Pancreas (tissue), 10 donors: ENCODE results near the gene FECH. TPM values are rescaled to one million over a fixed set of nuclear protein-coding genes. Genes with fewer than 3 reads are reported as not detected.
A peak's percentile ranks its signal among the peaks of the same experiment; 100 is the strongest.

Experiments used
- ATAC-seq, 4 donors: fragments of 200-7000 bp; cut with Tn5 transposase; one replicate each; pipeline versions ENCODE4 v1.8.0 to v1.9.1; 2020; ENCODE audit warnings: mild to moderate bottlenecking in 4 of 4, moderate library complexity in 4 of 4
- DNase-seq, 6 donors: peaks; one replicate each; pipeline ENCODE4 v3.0.0-alpha.2; 2020
- FAIRE-seq: peaks from 2 replicates; lab custom pipeline; 2012; peaks lifted over from hg19 to GRCh38; lab: Jason Lieb, UNC
- H3K27ac ChIP-seq, 4 donors: fragments of 200-600 bp; sonication (generic); 1 replicate in 3 of 4; 2 replicates in 1 of 4; pipeline versions ENCODE4 v1.5.0 to v1.8.0; 2020
- H3K27me3 ChIP-seq, 4 donors: fragments of 200-600 bp; one replicate each; pipeline ENCODE4 v1.8.0; 2021
- H3K36me3 ChIP-seq, 3 donors: fragments of 200-600 bp; sonication (generic) in 1 of 3; one replicate each; pipeline versions ENCODE4 v1.5.0 to v1.8.0; 2020 to 2021
- H3K4me1 ChIP-seq, 3 donors: fragments of 200-600 bp; one replicate each; pipeline ENCODE4 v1.8.0; 2021
- H3K4me3 ChIP-seq, 4 donors: fragments of 200-600 bp; sonication (generic) in 2 of 4; one replicate each; pipeline versions ENCODE4 v1.5.0 to v1.8.0; 2020 to 2021
- H3K9me3 ChIP-seq, 4 donors: fragments of 200-600 bp; one replicate each; pipeline ENCODE4 v1.8.0; 2021
- WGBS, 2 donors: extraction: QIAGEN DNeasy Blood & Tissue Kit; methylation state at CpG; one replicate each; pipeline ENCODE4 v1.1.7; 2013; 5-methylcytosine and 5-hydroxymethylcytosine counted together
- intact Hi-C, 3 donors: fragments of 100-400 bp; cut with DNase I; formaldehyde crosslinking; loops; one replicate each; pipeline versions ENCODE4 v1.11.1 to v1.14.2; 2022
- polyA plus RNA-seq, 2 donors: library from polyadenylated mRNA; stranded (reverse); fragments of 200-250 nt; gene quantifications; one replicate each; pipeline ENCODE4 v1.2.3, GENCODE V29; 2013
- total RNA-seq, 6 donors: library from RNA; stranded (reverse); fragmentation: NEBNext Ultra II Directional in 4 of 6; extraction: Animal tissue kit (Norgen Biotek cat#: 25700) in 4 of 6; gene quantifications; one replicate each; pipeline versions ENCODE4 v1.2.1 to v1.2.4, GENCODE V29; 2021 to 2023
- TF ChIP-seq, protein P1 (sequence below), 4 donors: fragments of 200-600 bp; sonication (generic) in 3 of 4; IDR thresholded peaks; one replicate each; pipeline versions ENCODE4 v1.5.0 to v1.8.0; 2021; ENCODE audit warnings: antibody characterized with exemption in 4 of 4
- donor health status: healthy with polysubstance abuse.
- donor health status: DM: no; HTN: no; CAD: no; lungs with moderate emphysema.
- donor health status: DM: no; HTN: no; CAD: no.
- donor health status: control.
- donor health status: control.
- donor health status: Bipolar disorder and iron deficiency.
- donor health status: DM: yes; HTN: yes; CAD: no.
- donor health status: DM: no; HTN: no; CAD: no.
- donor health status: DM: no; HTN: no; CAD: no.
- donor health status: DM: yes; HTN: yes; CAD: no.

Gene FECH, protein sequence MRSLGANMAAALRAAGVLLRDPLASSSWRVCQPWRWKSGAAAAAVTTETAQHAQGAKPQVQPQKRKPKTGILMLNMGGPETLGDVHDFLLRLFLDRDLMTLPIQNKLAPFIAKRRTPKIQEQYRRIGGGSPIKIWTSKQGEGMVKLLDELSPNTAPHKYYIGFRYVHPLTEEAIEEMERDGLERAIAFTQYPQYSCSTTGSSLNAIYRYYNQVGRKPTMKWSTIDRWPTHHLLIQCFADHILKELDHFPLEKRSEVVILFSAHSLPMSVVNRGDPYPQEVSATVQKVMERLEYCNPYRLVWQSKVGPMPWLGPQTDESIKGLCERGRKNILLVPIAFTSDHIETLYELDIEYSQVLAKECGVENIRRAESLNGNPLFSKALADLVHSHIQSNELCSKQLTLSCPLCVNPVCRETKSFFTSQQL
- total RNA-seq (10 to 100 TPM in 3 of 6 donors, 1 to 10 TPM in 3; 7.5 to 14.6 (median 9.6) TPM), polyA plus RNA-seq (1 to 10 TPM; 3.4 to 7.5 TPM)

DNA sequence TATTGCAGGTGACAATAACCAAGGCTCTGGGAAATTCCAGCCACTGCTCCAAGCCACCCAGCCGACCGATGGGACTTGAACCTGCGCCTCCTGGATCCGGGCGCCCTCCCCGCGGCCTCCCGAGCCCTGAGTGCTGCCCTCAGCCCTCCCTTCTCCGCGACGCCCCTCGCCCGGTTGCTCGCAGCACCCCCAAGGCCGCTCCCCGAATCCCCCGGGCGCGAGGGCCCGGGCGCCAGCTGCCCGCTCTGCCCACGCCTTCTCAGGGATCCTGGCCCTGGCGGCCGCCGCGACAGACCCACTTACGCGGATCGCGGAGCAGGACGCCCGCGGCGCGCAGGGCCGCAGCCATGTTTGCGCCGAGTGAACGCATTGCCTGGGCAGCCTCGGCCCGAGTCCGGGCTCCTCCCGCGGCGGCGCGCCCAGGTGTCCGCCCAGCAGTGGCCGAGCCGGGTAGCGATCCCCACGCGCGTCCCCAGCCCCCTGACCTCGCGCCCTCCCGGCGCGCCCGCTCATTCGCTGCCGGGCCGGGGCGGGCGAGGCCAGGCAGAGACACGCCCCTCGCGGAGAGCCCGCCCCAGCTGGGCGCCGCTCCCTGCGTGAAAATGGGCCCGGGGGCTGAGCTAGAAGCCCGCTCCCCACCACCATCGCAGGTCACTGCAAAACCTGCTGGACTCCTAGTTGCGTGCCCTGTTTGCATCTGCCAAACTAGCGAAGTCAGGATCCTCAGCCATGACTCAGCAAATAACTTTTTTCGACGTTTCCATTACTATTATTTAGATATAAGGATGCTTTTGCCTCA, at the start of gene FECH:
Gene FECH (minus strand): TSS at position 452 of the 799 bp plus-strand sequence. CDS start 82 bp downstream, at position 370.
- ATAC-seq = peak; percentile 94 to 97 (median 96)
- H3K27me3 ChIP-seq = no peaks in the 10 kb centered on the region
- intact Hi-C loops = no loop called here
- H3K4me3 ChIP-seq = peak within 1 kb of the TSS; percentile 65 to 98 (median 88)
- TF ChIP-seq, protein P1, sequence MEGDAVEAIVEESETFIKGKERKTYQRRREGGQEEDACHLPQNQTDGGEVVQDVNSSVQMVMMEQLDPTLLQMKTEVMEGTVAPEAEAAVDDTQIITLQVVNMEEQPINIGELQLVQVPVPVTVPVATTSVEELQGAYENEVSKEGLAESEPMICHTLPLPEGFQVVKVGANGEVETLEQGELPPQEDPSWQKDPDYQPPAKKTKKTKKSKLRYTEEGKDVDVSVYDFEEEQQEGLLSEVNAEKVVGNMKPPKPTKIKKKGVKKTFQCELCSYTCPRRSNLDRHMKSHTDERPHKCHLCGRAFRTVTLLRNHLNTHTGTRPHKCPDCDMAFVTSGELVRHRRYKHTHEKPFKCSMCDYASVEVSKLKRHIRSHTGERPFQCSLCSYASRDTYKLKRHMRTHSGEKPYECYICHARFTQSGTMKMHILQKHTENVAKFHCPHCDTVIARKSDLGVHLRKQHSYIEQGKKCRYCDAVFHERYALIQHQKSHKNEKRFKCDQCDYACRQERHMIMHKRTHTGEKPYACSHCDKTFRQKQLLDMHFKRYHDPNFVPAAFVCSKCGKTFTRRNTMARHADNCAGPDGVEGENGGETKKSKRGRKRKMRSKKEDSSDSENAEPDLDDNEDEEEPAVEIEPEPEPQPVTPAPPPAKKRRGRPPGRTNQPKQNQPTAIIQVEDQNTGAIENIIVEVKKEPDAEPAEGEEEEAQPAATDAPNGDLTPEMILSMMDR (IDR thresholded peaks at IDR 0.05) = no peak
- no peaks in the 10 kb centered on the region for H3K36me3 ChIP-seq
- H3K4me1 ChIP-seq = peaks cover 0 to 9% (median 0%) of the 10 kb centered on the region in 3 donors
- no peak for FAIRE-seq
- H3K9me3 ChIP-seq = no peaks in the 10 kb centered on the region
- peak; percentile 80 to 92 (median 86) for DNase-seq
- 1% methylated on average over 59 to 80 of the region's 80 CpGs for WGBS, 2 donors
- peak within 1 kb of the TSS; percentile 77 to 90 (median 88) for H3K27ac ChIP-seq

DNA sequence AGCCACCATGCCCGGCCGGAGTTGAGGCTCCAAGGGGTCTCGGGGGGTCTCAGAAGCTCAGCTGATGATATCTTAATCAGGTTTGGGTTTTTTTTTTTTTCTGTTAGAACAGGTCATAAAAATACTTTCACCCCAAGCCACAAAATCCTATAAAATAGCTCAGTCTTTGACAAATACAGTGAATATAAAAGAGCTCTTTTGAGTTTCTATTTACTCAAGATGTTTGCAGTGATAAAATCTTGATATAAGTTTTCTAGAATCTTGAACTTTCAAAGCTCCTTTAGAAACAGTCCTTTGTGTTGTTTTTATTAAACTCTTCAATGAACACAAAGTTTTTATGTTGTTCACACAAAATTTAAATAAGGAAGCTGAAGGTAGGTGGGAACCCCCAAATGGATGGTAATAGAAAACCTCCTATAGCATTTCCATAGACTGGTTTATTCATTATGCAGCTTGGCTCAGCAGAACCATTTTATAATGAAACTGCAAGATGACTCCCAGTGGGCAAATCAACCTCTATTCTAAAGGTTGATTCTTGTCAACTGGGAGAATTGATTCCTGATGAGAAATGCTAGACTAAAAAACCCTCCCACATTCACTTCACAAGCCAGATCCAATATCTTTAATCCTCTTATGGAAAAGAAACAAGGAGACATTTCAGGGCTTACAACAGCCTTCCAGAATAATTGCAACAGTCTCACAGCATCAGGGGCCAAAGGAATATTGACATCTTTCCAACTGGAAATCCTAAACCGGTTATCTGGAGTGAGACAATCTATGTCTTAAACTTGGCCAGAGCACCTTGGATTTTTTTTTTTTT, 48.7 kb upstream of the FECH start:
- H3K4me1 ChIP-seq = peaks cover 0 to 4% (median 0%) of the 10 kb centered on the region in 3 donors
- no peaks in the 10 kb centered on the region for H3K27me3 ChIP-seq
- ATAC-seq (peak in 1 of 4 donors; percentile 42), DNase-seq (no peak), FAIRE-seq (no peak)
- H3K36me3 ChIP-seq = no peaks in the 10 kb centered on the region
- no peaks in the 10 kb centered on the region for H3K9me3 ChIP-seq
- H3K27ac ChIP-seq = no peak overlapping the region
- TF ChIP-seq, protein P1 (IDR thresholded peaks at IDR 0.05) = no peak
- intact Hi-C loops = no loop called here
- no peak overlapping the region for H3K4me3 ChIP-seq
- 58 to 61% methylated on average over 4 of the region's 4 CpGs for WGBS, 2 donors

DNA sequence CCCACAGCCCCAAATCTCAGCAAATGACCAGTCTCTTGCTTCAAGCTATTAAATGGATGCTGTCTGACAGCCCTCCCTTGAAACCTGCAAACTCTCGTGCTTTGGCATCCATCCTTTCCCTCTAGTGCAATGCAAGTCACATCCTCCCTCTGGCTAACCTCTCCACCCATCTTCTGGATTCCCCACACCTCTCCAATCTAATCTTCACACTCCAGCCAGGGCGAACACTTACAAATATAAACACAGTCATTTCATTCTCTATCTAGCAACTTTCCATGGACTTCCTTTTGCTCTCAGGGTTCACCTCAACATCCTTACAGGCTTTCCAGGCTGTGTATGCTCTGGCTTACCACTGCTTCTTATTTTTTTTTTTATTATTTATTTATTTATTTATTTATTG, 45.2 kb upstream of the FECH start:
- intact Hi-C loops = no loop called here
- Histone ChIP-seq H3K4me3 (no peak overlapping the region), H3K27ac (no peak overlapping the region), H3K9me3 (no peaks in the 10 kb centered on the region), H3K36me3 (no peaks in the 10 kb centered on the region), H3K4me1 (peaks cover 0 to 4% (median 0%) of the 10 kb centered on the region in 3 donors), H3K27me3 (no peaks in the 10 kb centered on the region)
- 82% methylated on average over 2 of the region's 2 CpGs for WGBS, 2 donors
- TF ChIP-seq, protein P1 (IDR thresholded peaks at IDR 0.05) = no peak
- DNase-seq (no peak), ATAC-seq (no peak), FAIRE-seq (no peak)

DNA sequence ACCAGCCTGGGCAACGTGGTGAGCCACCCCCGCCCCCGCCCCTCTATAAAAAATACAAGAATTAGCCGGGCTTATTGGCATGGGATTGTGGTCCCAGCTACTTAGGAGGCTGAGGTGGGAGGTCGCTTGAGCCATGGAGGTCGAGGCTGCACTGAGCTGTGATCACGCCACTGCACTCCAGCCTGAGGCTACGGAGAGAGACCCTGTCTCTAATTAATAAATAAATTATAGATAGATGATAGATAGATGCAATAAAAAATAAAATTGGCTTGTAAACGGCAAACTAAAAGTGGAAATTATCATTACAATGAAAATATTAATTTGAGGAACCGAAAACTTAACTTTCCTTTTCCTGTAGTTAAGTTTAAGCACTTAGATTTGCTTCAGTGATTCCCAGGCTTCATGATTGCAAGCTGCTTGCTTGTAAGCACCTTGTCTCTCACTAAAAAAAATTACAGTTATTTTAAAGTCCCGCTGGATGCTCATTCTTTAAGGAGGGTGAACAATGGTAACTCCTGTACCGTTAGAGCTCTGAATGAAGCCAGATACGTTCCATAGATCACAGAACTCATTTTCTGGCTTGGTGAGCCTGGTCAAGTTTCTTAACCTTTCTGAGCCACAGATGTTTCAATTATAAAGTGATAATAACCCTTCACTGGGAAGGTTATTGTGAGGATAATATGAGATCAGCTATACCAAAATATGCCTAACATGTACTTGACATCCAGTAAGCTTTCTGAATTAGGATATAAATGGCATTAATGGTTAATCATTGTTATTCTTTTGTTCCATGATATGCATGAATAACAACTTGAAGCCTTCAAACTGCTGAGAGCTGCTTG, 44.5 kb upstream of the FECH start:
- H3K4me3 ChIP-seq = peak overlapping the region; percentile 57 to 63 (median 60)
- no peak for ATAC-seq
- no peaks in the 10 kb centered on the region for H3K9me3 ChIP-seq
- no peak for DNase-seq
- peaks cover 0 to 4% (median 0%) of the 10 kb centered on the region in 3 donors for H3K4me1 ChIP-seq
- no peak for FAIRE-seq
- TF ChIP-seq, protein P1 (IDR thresholded peaks at IDR 0.05) = no peak
- intact Hi-C loops = no loop called here
- H3K36me3 ChIP-seq = no peaks in the 10 kb centered on the region
- 53 to 55% methylated on average over 13 of the region's 13 CpGs for WGBS, 2 donors
- H3K27ac ChIP-seq = peak overlapping the region in 2 of 4 donors; percentile 62 to 64
- no peaks in the 10 kb centered on the region for H3K27me3 ChIP-seq
